Type B pancreatic cell (in vitro differentiated cells): Measurements from ENCODE around the gene FBLN2. TPM values are rescaled to one million over a fixed set of nuclear protein-coding genes. Genes with fewer than 3 reads are reported as not detected.

Source experiments
- DNase-seq: peaks from one replicate; pipeline ENCODE4 v3.0.0; 2021; ENCODE audit warnings: mixed read lengths; ENCODE audit not compliant: unreplicated experiment; ENCODE audit errors: extremely low spot score
- H3K27ac Mint-ChIP-seq: 2 replicates; pipeline ENCODE4 v1.8.0; 2021; ENCODE audit warnings: mild to moderate bottlenecking, mixed read lengths
- H3K27me3 Mint-ChIP-seq: 2 replicates; pipeline ENCODE4 v1.8.0; 2021; ENCODE audit warnings: mixed read lengths
- H3K36me3 Mint-ChIP-seq: 2 replicates; pipeline ENCODE4 v1.8.0; 2021; ENCODE audit warnings: mixed read lengths
- H3K4me1 Mint-ChIP-seq: one replicate; pipeline ENCODE4 v1.8.0; 2021; ENCODE audit warnings: mixed read lengths; ENCODE audit not compliant: unreplicated experiment
- H3K4me3 Mint-ChIP-seq: 2 replicates; pipeline ENCODE4 v1.8.0; 2021; ENCODE audit warnings: mild to moderate bottlenecking, mixed read lengths
- H3K9me3 Mint-ChIP-seq: 2 replicates; pipeline ENCODE4 v1.8.0; 2021; ENCODE audit warnings: mixed read lengths
- total RNA-seq: library from RNA; stranded (reverse); gene quantifications from 2 replicates; pipeline ENCODE4 v1.2.1, GENCODE V29; 2021; ENCODE audit warnings: low replicate concordance
- TF ChIP-seq, protein P1 (sequence below): fragments of 200-600 bp; sonication (generic); conservative IDR thresholded peaks from 2 replicates; pipeline ENCODE4 v1.5.0; 2021; ENCODE audit warnings: antibody characterized with exemption, mild to moderate bottlenecking

Gene FBLN2
- total RNA-seq, 1 donor from 2014 or later = 67.6 TPM

- DNase-seq = no peak
- Mint-ChIP-seq H3K27me3 (no peaks in the 10 kb centered on the region), H3K36me3 (no peaks in the 10 kb centered on the region), H3K27ac (no peak overlapping the region), H3K4me3 (no peak overlapping the region), H3K4me1 (peaks cover 23% of the 10 kb centered on the region), H3K9me3 (no peaks in the 10 kb centered on the region)
- TF ChIP-seq, protein P1, sequence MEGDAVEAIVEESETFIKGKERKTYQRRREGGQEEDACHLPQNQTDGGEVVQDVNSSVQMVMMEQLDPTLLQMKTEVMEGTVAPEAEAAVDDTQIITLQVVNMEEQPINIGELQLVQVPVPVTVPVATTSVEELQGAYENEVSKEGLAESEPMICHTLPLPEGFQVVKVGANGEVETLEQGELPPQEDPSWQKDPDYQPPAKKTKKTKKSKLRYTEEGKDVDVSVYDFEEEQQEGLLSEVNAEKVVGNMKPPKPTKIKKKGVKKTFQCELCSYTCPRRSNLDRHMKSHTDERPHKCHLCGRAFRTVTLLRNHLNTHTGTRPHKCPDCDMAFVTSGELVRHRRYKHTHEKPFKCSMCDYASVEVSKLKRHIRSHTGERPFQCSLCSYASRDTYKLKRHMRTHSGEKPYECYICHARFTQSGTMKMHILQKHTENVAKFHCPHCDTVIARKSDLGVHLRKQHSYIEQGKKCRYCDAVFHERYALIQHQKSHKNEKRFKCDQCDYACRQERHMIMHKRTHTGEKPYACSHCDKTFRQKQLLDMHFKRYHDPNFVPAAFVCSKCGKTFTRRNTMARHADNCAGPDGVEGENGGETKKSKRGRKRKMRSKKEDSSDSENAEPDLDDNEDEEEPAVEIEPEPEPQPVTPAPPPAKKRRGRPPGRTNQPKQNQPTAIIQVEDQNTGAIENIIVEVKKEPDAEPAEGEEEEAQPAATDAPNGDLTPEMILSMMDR = no peak
These were observed 33.7 kb downstream of the FBLN2 start for GRCh38 chr3:13582366-13583250.

- H3K27ac Mint-ChIP-seq = no peak overlapping the region
- no peaks in the 10 kb centered on the region for H3K9me3 Mint-ChIP-seq
- DNase-seq = no peak
- H3K36me3 Mint-ChIP-seq = no peaks in the 10 kb centered on the region
- no peak overlapping the region for H3K4me3 Mint-ChIP-seq
- H3K27me3 Mint-ChIP-seq = no peaks in the 10 kb centered on the region
- peaks cover 29% of the 10 kb centered on the region for H3K4me1 Mint-ChIP-seq
- TF ChIP-seq, protein P1 = no peak
These were observed 34.6 kb downstream of the FBLN2 start for GRCh38 chr3:13583251-13584180.

DNA sequence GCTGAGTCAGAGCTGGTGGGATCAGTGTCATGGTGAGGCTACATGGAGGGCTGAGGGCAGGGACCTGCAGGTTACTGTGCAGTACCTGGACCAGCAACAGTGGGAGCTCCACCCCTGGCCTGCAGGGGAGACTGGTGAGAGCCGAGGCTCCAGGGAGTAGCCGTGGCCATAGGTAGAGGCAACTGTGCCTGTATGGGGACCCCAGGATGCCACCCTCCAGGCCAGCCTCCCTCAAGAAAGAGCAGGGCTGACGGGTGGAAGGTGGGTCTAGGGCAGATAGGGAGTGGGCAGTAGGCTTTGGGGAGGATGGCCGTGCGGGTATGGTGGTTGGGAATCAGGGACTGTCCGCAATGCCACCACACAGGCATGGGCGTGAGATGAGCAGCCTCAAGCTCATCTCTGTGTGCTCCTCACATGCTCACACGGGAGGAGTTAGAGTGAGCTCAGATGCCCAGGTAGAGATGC lies 35.5 kb downstream of the FBLN2 start:
- TF ChIP-seq, protein P1 = no peak
- H3K27ac Mint-ChIP-seq = no peak overlapping the region
- DNase-seq = no peak
- H3K4me1 Mint-ChIP-seq = peaks cover 34% of the 10 kb centered on the region
- H3K36me3 Mint-ChIP-seq = no peaks in the 10 kb centered on the region
- no peaks in the 10 kb centered on the region for H3K9me3 Mint-ChIP-seq
- no peaks in the 10 kb centered on the region for H3K27me3 Mint-ChIP-seq
- no peak overlapping the region for H3K4me3 Mint-ChIP-seq

GRCh38 chr3:13584901-13585300 lies 36.0 kb downstream of the FBLN2 start:
- H3K27ac Mint-ChIP-seq = no peak overlapping the region
- peaks cover 35% of the 10 kb centered on the region for H3K4me1 Mint-ChIP-seq
- no peak overlapping the region for H3K4me3 Mint-ChIP-seq
- H3K9me3 Mint-ChIP-seq = no peaks in the 10 kb centered on the region
- no peaks in the 10 kb centered on the region for H3K27me3 Mint-ChIP-seq
- TF ChIP-seq, protein P1 = no peak
- H3K36me3 Mint-ChIP-seq = no peaks in the 10 kb centered on the region
- DNase-seq = no peak

DNA sequence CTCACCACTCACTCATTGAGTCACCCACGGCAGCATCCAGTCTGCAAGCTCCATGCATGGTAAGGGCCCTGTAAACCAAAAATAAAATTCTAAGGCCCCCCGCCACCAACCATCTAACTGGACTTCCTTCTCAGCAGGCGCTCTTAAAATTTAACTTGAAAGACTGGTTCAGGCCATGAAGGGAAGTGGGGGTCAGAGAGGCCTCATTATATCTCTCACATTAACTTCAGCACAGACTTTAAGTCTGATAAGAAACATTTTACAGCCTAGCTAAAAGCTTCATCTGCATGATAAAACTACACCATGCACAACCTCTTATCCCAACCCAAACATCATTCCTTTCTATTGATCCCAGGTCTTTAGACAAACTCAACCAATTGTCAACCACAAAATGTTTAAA lies 38.5 kb downstream of the FBLN2 start:
- H3K4me1 Mint-ChIP-seq = peaks cover 24% of the 10 kb centered on the region
- H3K27ac Mint-ChIP-seq = no peak overlapping the region
- H3K36me3 Mint-ChIP-seq = no peaks in the 10 kb centered on the region
- H3K27me3 Mint-ChIP-seq = no peaks in the 10 kb centered on the region
- DNase-seq = no peak
- TF ChIP-seq, protein P1 = no peak
- H3K9me3 Mint-ChIP-seq = no peaks in the 10 kb centered on the region
- no peak overlapping the region for H3K4me3 Mint-ChIP-seq
